Activated naive CD4-positive, alpha-beta T cell treated with anti-CD3 and anti-CD28 coated beads, Interleukin-2, amount 50 U/mL, for 16 hours (primary cell): ENCODE data around the gene PHRF1.
"Not testable (repeated sequence)": the region's sequence is repeated elsewhere in the genome, so short reads cannot be mapped to it uniquely, and the experiment has no call there.

ENCODE experiments used
- DNase-seq: peaks from one replicate; pipeline ENCODE4 v3.0.0-alpha.2; 2020

Gene PHRF1

GRCh38 chr11:574031-574570, 2.2 kb upstream of the PHRF1 start:
- DNase-seq = not testable (repeated sequence)

- no peak for DNase-seq
Observed at GRCh38 chr11:574632-575312, 1.5 kb upstream of the PHRF1 start.

- DNase-seq = no peak
Observed at GRCh38 chr11:575313-575995, 816 bp upstream of the PHRF1 start.

DNA sequence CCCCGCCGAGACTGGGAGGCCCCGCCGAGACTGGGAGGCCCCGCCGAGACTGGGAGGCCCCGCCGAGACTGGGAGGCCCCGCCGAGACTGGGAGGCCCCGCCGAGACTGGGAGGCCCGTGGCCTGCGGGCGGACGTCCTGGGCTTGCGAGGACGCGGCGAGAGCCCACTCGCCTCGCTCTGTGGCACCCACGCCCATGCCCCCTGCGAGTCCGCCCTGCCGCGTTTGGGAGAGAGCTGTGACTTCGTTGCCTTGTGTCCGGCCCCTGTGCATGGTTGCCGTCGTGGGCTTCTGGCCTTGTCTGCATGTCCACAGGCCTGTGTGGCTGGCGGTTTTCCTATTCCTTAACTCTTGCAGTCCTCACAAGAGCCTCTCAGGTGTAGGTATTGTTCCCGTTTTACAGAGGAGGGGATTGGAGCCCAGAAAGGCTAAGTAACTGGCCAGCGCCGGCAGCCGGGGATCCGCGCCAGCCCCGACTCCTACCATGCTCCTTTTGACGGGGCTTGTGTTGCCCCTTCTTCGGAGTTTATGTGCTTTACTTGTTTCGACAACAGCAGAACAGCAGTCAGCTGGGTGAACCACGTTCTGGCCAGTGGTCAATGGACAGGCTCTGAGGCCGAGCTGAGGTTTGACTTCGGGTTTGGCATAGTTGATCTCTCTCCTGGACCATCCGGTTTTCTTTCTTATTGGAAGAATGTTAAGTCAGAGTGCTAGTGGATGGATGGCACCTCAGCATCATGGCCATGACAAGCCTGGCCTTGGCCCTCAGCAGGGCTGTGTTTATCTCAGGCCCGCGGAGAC, 741 bp downstream of the PHRF1 start:
- no peak for DNase-seq

DNA sequence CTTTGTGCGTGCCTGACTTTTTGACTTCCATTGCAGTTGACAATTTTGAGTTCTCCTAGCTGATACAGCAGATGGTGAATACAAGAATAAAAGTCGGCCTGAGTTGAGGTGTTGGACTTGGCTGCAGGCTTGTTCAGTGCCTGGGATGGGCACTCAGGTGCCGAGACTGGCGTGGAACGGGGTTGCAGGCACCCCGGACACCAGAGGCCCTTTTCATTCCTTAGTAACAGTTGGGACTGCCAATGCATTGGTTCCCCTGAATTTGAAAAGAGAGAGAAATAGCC, 1.3 kb downstream of the PHRF1 start:
- DNase-seq = no peak

DNA sequence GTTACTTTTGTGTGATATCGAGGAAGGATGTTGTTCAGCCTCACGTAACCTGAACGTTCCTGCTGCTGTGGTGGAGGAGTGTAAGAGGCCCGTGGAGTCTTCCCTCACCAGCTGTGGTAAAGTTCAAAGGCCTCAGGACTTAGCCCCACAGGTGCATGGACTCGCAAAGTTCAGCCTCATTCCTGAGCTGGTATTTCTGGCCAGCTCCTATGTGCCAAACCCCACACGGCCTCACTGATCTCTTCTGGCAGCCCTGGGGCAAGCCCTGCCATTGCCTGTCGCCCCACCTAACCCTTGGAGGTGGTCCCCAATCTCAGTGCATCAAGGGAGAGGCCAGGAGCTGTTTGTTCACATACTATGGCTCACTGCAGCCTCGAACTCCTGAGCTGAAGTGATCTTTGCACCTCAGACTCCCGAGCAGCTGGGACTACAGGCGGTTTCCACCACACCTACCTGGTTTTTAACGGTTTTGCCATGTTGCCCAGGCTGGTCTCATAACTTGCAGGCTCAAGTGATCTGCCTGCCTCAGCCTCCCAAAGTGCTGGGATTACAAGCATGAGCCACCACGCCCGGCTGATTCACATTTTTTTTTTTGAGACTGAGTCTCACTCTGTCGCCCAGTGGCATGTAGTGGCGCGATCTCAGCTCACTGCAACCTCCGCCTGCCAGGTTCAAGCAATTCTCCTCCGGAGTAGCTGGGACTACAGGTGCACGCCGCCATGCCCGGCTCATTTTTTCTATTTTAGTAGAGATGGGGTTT, 2.2 kb downstream of the PHRF1 start:
- no peak for DNase-seq

GRCh38 chr11:579830-580601, 3.7 kb downstream of the PHRF1 start:
- no peak for DNase-seq

DNA sequence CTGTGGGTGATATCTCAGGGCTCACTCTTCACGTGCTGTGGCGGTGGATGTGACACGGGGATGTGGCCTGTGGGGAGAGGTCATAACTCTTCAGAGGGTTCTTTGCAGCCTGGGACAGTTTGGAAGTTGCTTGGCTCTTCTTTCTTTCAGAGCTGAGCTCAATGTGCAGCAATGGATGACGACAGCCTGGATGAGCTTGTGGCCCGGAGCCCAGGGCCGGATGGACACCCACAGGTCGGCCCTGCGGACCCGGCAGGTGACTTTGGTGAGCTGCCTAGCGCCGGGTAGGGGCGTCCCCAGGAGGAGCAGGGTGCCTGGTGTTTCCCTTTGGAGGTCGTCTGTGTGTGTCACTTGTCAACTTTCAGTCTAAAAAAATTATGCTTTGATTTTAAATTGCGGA, 5.1 kb downstream of the PHRF1 start:
- DNase-seq = no peak

- no peak for DNase-seq
Observed at GRCh38 chr11:581752-582151, 5.5 kb downstream of the PHRF1 start.

- DNase-seq = no peak
Observed at GRCh38 chr11:584287-584686, 8.0 kb downstream of the PHRF1 start.

GRCh38 chr11:586376-587316, 10.4 kb downstream of the PHRF1 start:
- DNase-seq = no peak

DNA sequence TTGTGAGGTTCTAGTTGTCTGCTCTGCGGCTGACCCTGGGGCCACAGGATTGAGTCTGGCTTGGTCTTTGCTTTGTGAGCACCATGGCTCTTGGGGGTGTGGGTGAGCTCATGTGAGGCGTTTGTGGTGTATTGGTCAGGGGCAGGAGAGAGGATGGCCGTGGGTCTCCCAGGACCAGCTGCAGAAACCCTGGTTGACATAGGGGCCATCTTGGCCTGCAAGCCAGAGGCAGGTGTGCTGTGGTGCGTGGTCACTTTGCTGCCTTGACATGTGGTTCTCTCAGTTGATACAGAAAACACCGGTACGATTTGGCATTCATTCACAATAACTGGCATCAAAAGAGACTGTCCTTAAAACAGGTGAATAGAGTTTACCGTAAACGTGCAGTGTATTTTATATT, 11.3 kb downstream of the PHRF1 start:
- no peak for DNase-seq

GRCh38 chr11:587978-588380, 11.7 kb downstream of the PHRF1 start:
- DNase-seq = peak; percentile 74

GRCh38 chr11:589798-590197, 13.5 kb downstream of the PHRF1 start:
- no peak for DNase-seq

- no peak for DNase-seq
Observed at GRCh38 chr11:590997-591396, 14.7 kb downstream of the PHRF1 start.

DNA sequence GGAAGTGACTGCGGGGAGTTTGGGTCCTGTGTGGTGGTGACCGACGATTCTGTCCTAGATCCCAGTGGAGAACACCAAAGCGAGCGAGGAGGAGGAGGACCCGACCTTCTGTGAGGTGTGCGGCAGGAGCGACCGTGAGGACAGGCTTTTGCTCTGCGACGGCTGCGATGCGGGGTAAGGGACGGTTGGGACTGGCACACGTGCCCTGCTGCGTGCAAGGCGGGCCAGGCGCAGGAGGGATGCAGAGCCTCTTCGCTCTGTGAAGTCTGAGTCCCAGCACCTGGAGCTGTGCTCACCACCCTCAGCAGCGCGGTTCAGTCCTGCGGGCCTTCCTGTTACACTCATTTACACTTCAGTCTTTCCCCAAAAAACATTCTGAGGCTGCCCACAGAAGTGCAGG, 16.2 kb downstream of the PHRF1 start:
- no peak for DNase-seq

- no peak for DNase-seq
Observed at GRCh38 chr11:592918-593317, 16.6 kb downstream of the PHRF1 start.

GRCh38 chr11:593347-593746, 17.1 kb downstream of the PHRF1 start:
- no peak for DNase-seq

DNA sequence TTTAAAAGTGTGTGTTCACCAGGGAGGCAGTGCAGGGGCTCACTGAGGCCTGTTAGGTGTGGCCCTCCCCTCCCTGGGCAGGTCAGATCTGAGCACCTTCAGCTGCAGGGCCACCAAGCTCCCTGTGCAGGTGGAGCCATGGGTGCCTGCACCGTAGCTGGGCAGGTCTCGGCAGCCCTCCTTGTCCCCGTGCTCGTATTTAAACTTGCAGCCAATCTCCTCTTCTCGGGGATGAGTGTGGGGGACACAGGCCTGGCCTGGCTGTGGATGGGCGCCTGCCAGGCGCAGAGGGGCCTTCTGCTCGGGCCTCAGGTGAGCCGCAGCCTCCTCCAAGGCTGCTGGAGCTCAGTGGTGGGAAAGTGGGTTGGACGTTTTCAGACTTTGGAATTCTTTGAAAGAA, 19.1 kb downstream of the PHRF1 start:
- DNase-seq = no peak

DNA sequence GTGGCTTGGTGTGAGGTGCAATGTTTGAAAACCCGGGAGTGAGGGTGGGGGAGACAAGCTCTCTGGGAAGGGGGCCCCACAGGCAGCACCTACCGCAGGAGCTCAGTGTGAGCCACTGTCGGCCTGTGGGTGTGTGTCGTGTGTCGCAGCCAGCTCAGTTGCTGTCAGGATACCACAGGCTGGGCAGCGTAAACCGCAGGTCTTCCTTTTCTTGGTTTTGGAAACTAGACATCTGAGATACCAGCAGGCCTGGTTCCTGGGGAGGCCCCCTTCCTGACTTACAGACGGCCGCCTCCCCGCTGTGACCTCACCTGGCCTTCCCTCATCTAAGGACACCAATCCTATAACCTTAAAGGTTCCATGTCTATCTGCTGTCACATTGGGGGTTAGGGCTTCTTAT, 20.1 kb downstream of the PHRF1 start:
- no peak for DNase-seq

- DNase-seq = no peak
Observed at GRCh38 chr11:597166-597725, 21.0 kb downstream of the PHRF1 start.
